ENCODE measurements around the gene THBS2.

GRCh38 chr6:169185692-169186485, 67.8 kb downstream of the THBS2 start:
- TF ChIP-seq CTCF (IDR thresholded peaks at IDR 0.05; ENCODE audit: insufficient read depth, low read length) (no peak), POLR2AphosphoS5 (IDR thresholded peaks at IDR 0.05; ENCODE audit: low read depth) (no peak), SPI1 (IDR thresholded peaks at IDR 0.05; ENCODE audit: borderline replicate concordance, low read depth) (no peak), GABPA (IDR thresholded peaks at IDR 0.05; ENCODE audit: low read depth) (no peak)
- TF ChIP-seq, protein P1, sequence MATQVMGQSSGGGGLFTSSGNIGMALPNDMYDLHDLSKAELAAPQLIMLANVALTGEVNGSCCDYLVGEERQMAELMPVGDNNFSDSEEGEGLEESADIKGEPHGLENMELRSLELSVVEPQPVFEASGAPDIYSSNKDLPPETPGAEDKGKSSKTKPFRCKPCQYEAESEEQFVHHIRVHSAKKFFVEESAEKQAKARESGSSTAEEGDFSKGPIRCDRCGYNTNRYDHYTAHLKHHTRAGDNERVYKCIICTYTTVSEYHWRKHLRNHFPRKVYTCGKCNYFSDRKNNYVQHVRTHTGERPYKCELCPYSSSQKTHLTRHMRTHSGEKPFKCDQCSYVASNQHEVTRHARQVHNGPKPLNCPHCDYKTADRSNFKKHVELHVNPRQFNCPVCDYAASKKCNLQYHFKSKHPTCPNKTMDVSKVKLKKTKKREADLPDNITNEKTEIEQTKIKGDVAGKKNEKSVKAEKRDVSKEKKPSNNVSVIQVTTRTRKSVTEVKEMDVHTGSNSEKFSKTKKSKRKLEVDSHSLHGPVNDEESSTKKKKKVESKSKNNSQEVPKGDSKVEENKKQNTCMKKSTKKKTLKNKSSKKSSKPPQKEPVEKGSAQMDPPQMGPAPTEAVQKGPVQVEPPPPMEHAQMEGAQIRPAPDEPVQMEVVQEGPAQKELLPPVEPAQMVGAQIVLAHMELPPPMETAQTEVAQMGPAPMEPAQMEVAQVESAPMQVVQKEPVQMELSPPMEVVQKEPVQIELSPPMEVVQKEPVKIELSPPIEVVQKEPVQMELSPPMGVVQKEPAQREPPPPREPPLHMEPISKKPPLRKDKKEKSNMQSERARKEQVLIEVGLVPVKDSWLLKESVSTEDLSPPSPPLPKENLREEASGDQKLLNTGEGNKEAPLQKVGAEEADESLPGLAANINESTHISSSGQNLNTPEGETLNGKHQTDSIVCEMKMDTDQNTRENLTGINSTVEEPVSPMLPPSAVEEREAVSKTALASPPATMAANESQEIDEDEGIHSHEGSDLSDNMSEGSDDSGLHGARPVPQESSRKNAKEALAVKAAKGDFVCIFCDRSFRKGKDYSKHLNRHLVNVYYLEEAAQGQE (IDR thresholded peaks at IDR 0.05; ENCODE audit: insufficient replicate concordance, low read depth), result no peak

Measured in HL-60 (cell line).